Cortex of kidney (tissue), 1 donor: Measurements from ENCODE around the gene NRAP.

ENCODE experiments used
- DNase-seq: peaks from one replicate; lab custom pipeline; 2025; lab: John Stamatoyannopoulos, UW

The NRAP gene

GRCh38 chr10:113663908-113664307 is at the start of gene NRAP:
Gene NRAP, minus strand, starts transcription at chr10:113664041. Its CDS starts 159 bp downstream, at chr10:113663882.
- no peak for DNase-seq

- DNase-seq: no peak
These were observed 49.8 kb upstream of the NRAP start for GRCh38 chr10:113713640-113713982.

GRCh38 chr10:113712755-113713639 is 49.2 kb upstream of the NRAP start:
- no peak for DNase-seq

GRCh38 chr10:113712024-113712423 is 48.2 kb upstream of the NRAP start:
- DNase-seq: no peak

- DNase-seq: no peak
These were observed 47.3 kb upstream of the NRAP start for GRCh38 chr10:113711142-113711541.

- DNase-seq: no peak
These were observed 45.5 kb upstream of the NRAP start for GRCh38 chr10:113709221-113709838.

- DNase-seq: no peak
These were observed 44.8 kb upstream of the NRAP start for GRCh38 chr10:113708640-113709039.

GRCh38 chr10:113706623-113707022 is 42.8 kb upstream of the NRAP start:
- DNase-seq: no peak

- no peak for DNase-seq
These were observed 41.5 kb upstream of the NRAP start for GRCh38 chr10:113705344-113705652.

GRCh38 chr10:113704637-113705343 is 40.9 kb upstream of the NRAP start:
- no peak for DNase-seq

GRCh38 chr10:113697595-113697994 is 33.8 kb upstream of the NRAP start:
- DNase-seq: no peak

- DNase-seq: no peak
These were observed 31.9 kb upstream of the NRAP start for GRCh38 chr10:113695691-113696090.

- no peak for DNase-seq
These were observed 29.5 kb upstream of the NRAP start for GRCh38 chr10:113693348-113693747.

- DNase-seq: no peak
These were observed 28.4 kb upstream of the NRAP start for GRCh38 chr10:113692271-113692670.

- DNase-seq: no peak
These were observed 27.5 kb upstream of the NRAP start for GRCh38 chr10:113691381-113691780.

- no peak for DNase-seq
These were observed 26.9 kb upstream of the NRAP start for GRCh38 chr10:113690749-113691148.

GRCh38 chr10:113689574-113689973 is 25.7 kb upstream of the NRAP start:
- no peak for DNase-seq

GRCh38 chr10:113689057-113689456 is 25.2 kb upstream of the NRAP start:
- no peak for DNase-seq

GRCh38 chr10:113687037-113687436 is 23.2 kb upstream of the NRAP start:
- DNase-seq: no peak

- DNase-seq: no peak
These were observed 22.2 kb upstream of the NRAP start for GRCh38 chr10:113686028-113686427.

- no peak for DNase-seq
These were observed 19.5 kb upstream of the NRAP start for GRCh38 chr10:113683300-113683699.

GRCh38 chr10:113681533-113682470 is 18.0 kb upstream of the NRAP start:
- no peak for DNase-seq
